GM06990 (cell line): Measurements from ENCODE around the gene MTA3.

Source experiments
- DNase-seq: peaks from one replicate; pipeline ENCODE4 v3.0.0-alpha.2; 2011; ENCODE audit not compliant: insufficient read length; ENCODE audit errors: extremely low read depth
- H3K27me3 ChIP-seq: replicated peaks from 2 replicates; pipeline ENCODE4 v1.6.0; 2011; ENCODE audit warnings: low read length; ENCODE audit not compliant: control insufficient read depth, insufficient read depth
- H3K36me3 ChIP-seq: 2 replicates; pipeline ENCODE4 v1.5.1; 2011; ENCODE audit warnings: low read length; ENCODE audit not compliant: control insufficient read depth, insufficient read depth
- H3K4me3 ChIP-seq: replicated peaks from 2 replicates; pipeline ENCODE4 v1.5.1; 2011; ENCODE audit warnings: low read depth, mild to moderate bottlenecking, control low read depth, low read length
- CTCF ChIP-seq: IDR thresholded peaks from 2 replicates; pipeline ENCODE4 v1.5.1; 2011; ENCODE audit warnings: low read length, control low read depth, mild to moderate bottlenecking, inconsistent platforms; ENCODE audit not compliant: insufficient read depth, poor library complexity, severe bottlenecking

Gene MTA3

GRCh38 chr2:42693688-42694479 lies 125.5 kb downstream of the MTA3 start:
- H3K4me3 ChIP-seq = no peak overlapping the region
- H3K36me3 ChIP-seq = no peaks in the 10 kb centered on the region; the same call in 1 of the 2 replicates
- no peak for DNase-seq
- TF ChIP-seq CTCF = no peak
- H3K27me3 ChIP-seq = no peaks in the 10 kb centered on the region

GRCh38 chr2:42696987-42697386 lies 128.6 kb downstream of the MTA3 start:
- TF ChIP-seq CTCF = no peak
- Histone ChIP-seq H3K36me3 (no peaks in the 10 kb centered on the region), H3K27me3 (no peaks in the 10 kb centered on the region), H3K4me3 (no peak overlapping the region)
- no peak for DNase-seq

GRCh38 chr2:42698940-42699339 lies 130.5 kb downstream of the MTA3 start:
- Histone ChIP-seq H3K4me3 (no peak overlapping the region), H3K36me3 (no peaks in the 10 kb centered on the region; the same call in 1 of the 2 replicates), H3K27me3 (no peaks in the 10 kb centered on the region)
- TF ChIP-seq CTCF = no peak
- no peak for DNase-seq

- no peaks in the 10 kb centered on the region for H3K27me3 ChIP-seq
- no peak for DNase-seq
- no peaks in the 10 kb centered on the region; the same call in 1 of the 2 replicates for H3K36me3 ChIP-seq
- no peak for TF ChIP-seq CTCF
- H3K4me3 ChIP-seq = no peak overlapping the region
These were observed 138.4 kb downstream of the MTA3 start for GRCh38 chr2:42706836-42707235.

GRCh38 chr2:42708179-42708578 lies 139.7 kb downstream of the MTA3 start:
- no peak for TF ChIP-seq CTCF
- Histone ChIP-seq H3K4me3 (no peak overlapping the region), H3K27me3 (no peaks in the 10 kb centered on the region), H3K36me3 (no peaks in the 10 kb centered on the region; the same call in 1 of the 2 replicates)
- DNase-seq = no peak
